HepG2 (cell line): ENCODE data around the gene ATP2B2. TPM values are rescaled to one million over a fixed set of nuclear protein-coding genes. Genes with fewer than 3 reads are reported as not detected.

Experiments used
- BRD4 ChIP-seq: sonication (generic); formaldehyde crosslinking; IDR thresholded peaks from 2 replicates; pipeline ENCODE4 v1.4.0; 2020; ENCODE audit warnings: missing genetic modification reagents
- ELF3 ChIP-seq: IDR thresholded peaks from 2 replicates; pipeline ENCODE4 v1.6.1; 2016; ENCODE audit warnings: missing genetic modification reagents, missing compliant biosample characterization
- HHEX ChIP-seq: IDR thresholded peaks from 2 replicates; pipeline ENCODE4 v1.6.1; 2016; ENCODE audit warnings: control low read depth
- HMGXB3 ChIP-seq: sonication (generic); formaldehyde crosslinking; IDR thresholded peaks from 2 replicates; pipeline ENCODE4 v1.4.0; 2020; ENCODE audit warnings: missing genetic modification reagents, borderline replicate concordance
- NFRKB ChIP-seq: fragments of 450-650 bp; IDR thresholded peaks from 2 replicates; pipeline ENCODE4 v1.6.1; 2017
- TFDP1 ChIP-seq: IDR thresholded peaks from 2 replicates; pipeline ENCODE4 v1.6.1; 2016; ENCODE audit warnings: missing compliant biosample characterization, missing genetic modification reagents, borderline replicate concordance
- TFE3 ChIP-seq: IDR thresholded peaks from 2 replicates; pipeline ENCODE4 v1.6.1; 2016
- ZBTB14 ChIP-seq: sonication (generic); formaldehyde crosslinking; IDR thresholded peaks from 2 replicates; pipeline ENCODE4 v1.4.0; 2020; ENCODE audit warnings: missing genetic modification reagents
- ZKSCAN5 ChIP-seq: sonication (generic); formaldehyde crosslinking; IDR thresholded peaks from 2 replicates; pipeline ENCODE4 v1.5.1; 2020; ENCODE audit warnings: mild to moderate bottlenecking, missing genetic modification reagents
- ZNF225 ChIP-seq: sonication (generic); formaldehyde crosslinking; IDR thresholded peaks from 2 replicates; pipeline ENCODE4 v1.4.0; 2020; ENCODE audit warnings: mild to moderate bottlenecking, missing genetic modification reagents
- ZNF281 ChIP-seq: sonication (generic); formaldehyde crosslinking; IDR thresholded peaks from 2 replicates; pipeline ENCODE4 v1.4.0; 2020; ENCODE audit warnings: missing genetic modification reagents, borderline replicate concordance
- ZNF33A ChIP-seq: sonication (generic); formaldehyde crosslinking; IDR thresholded peaks from 2 replicates; pipeline ENCODE4 v1.5.1; 2020; ENCODE audit warnings: missing genetic modification reagents, mild to moderate bottlenecking, moderate library complexity, borderline replicate concordance
- ZUFSP ChIP-seq: sonication (generic); formaldehyde crosslinking; IDR thresholded peaks from 2 replicates; pipeline ENCODE4 v1.9.0; 2021; ENCODE audit warnings: missing genetic modification reagents, mild to moderate bottlenecking, borderline replicate concordance
- polyA plus RNA-seq, 8 experiments: library from polyadenylated mRNA; depleted of rRNA in 3 of 8; stranded (reverse) in 7 of 8; unstranded in 1 of 8; fragments of >200 nt; fragmentation: Illumina TruSeq in 4 of 8; extraction: Trizol in 4 of 8; gene quantifications; 2 replicates each; pipeline versions ENCODE4 v1.2.1 to v1.2.3, GENCODE V29; 2011 to 2016; ENCODE audit warnings: low read depth in 4 of 8, missing spikeins in 1 of 8, mixed read lengths in 1 of 8; ENCODE audit not compliant: insufficient read depth in 1 of 8
- total RNA-seq, 5 experiments: library from RNA; depleted of rRNA; stranded (reverse); fragments of >200 nt; fragmentation: Illumina TruSeq; extraction: Trizol; gene quantifications; 2 replicates each; pipeline ENCODE4 v1.2.3, GENCODE V29; 2016; ENCODE audit warnings: low read depth in 1 of 5

The ATP2B2 gene
- total and polyA plus RNA-seq, 2 of the 13 experiments (the other 11 are each of a cell fraction or from before 2014, with no cell fraction given), result 1.5 to 2.3 TPM

- TF ChIP-seq TFDP1 (CRISPR knock-in tag) (no peak; the same call in 1 of the 2 replicates), TFE3 (peak; percentile 47; the same call in 1 of the 2 replicates), HHEX (0 out of 2 replicates have a peak, but pooled peaks have one; percentile 12), ZNF225 (CRISPR knock-in tag) (no peak), BRD4 (CRISPR knock-in tag) (no peak), ZBTB14 (CRISPR knock-in tag) (no peak), ZKSCAN5 (no peak), HMGXB3 (CRISPR knock-in tag) (peak; percentile 55; the same call in 1 of the 2 replicates), ELF3 (CRISPR knock-in tag) (no peak), ZNF281 (CRISPR knock-in tag) (peak; percentile 8; the same call in 1 of the 2 replicates), NFRKB (no peak), ZNF33A (CRISPR knock-in tag) (no peak), ZUFSP (CRISPR knock-in tag) (no peak)
These were observed 187.9 kb downstream of the ATP2B2 start (continued) for GRCh38 chr3:10317311-10317960.
